ENCODE measurements around the gene ABCG1.
A peak's percentile ranks its signal among the peaks of the same experiment; 100 is the strongest.

Gene ABCG1

DNA sequence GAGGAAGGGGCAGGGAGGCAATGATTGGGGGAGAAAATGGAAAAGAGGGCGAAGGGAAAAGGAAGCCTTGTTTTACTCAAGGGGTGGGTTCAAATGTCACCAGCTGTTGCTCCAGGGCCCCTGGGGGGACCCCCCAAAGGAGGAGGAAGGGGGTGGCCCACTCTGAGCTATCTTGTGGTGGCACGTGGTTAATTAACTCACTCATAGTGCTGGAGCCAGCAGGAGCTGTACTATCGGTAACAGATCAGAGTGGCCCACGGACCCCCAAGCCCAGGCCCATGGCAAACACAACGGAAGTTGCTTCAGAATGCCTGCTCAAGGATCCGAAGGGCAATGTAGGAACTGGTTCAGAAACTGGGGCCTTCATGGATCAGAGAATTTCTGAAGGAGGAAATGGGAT lies 124.6 kb downstream of the ABCG1 start:
- intact Hi-C loops (cut with DNase I), result no loop called here
- DNase-seq, result peak in 1 of 42 donors; percentile 22

DNA sequence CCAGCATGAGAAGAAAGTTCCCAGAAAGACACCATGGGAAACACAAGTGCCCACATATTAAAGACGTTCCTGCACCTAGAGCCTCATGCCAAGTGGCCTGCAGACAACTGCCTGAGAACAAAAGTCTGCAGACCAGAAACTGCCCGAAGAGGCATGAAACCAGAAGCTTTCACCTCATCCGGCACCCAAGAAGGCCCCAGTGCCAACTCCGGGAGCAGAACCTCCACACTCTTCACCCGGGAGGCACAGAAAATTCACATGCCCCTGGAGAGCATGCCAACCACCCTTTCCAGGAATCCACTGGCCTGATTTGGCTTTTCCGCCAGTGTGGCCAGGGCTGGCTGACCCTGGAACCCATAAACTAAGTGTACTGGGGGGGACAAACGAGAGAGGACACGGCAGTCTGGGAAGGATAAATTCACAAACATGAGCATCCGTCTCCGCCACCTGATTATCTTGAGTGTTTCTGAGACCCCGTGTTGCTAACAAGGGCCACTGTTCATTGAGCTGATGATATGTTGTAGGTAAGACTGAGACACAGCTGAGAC lies 125.1 kb downstream of the ABCG1 start:
- peak in 1 of 42 donors; percentile 29 for DNase-seq
- intact Hi-C loops (cut with DNase I), result no loop called here

DNA sequence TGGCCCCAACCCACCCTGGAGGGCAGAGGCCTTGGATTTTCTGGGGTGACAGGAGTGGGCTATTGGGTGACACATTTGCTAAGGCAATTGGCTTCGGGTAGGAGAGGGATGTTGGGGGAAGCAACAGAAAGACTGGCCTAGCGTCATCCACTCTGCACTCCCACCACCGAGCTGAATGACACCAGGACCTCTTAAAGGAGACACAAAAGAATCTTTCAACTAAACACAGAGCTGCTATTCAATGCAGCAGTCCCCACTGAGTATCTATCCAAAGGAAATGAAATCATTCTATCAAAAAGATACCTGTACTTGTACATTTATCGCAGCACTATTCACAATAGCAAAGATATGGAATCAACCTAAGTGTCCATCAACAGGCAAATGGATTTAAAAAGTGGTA lies 125.7 kb downstream of the ABCG1 start:
- intact Hi-C loops (cut with DNase I), result no loop called here
- no peak for DNase-seq

DNA sequence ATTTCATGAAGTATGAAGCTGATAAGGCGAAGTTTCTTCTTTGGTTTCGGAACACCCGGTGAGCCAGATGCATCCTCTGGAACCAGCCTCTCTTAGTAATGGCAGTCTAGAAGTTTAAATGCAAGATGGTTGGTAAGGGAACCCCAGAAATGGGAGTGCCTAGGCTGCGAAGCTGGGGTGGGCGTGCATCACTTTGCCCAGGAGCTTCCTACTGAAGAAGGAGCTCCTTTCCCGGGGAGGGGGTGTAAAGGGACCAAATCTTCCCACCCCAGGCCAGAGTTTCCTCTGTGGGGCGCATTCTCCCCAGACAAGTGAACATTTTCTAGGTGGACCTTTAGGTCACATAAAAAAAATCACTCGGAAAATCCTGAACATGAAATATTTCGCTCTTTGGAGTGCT lies 127.5 kb downstream of the ABCG1 start:
- intact Hi-C loops (cut with DNase I), result no loop called here
- DNase-seq, result peak in 1 of 42 donors; percentile 32
